GM21447 (cell line): ENCODE results near the gene MCF2L.

Source experiments
- ATAC-seq: cut with Tn5 transposase; IDR thresholded peaks from one replicate; pipeline ENCODE4 v1.9.1; 2021; ENCODE audit not compliant: unreplicated experiment

MCF2L gene

GRCh38 chr13:113121928-113122471, 153.0 kb downstream of the MCF2L start:
- ATAC-seq = no peak

GRCh38 chr13:113122550-113123225, 153.7 kb downstream of the MCF2L start, which contains the start of gene F10:
F10 (plus strand) TSS chr13:113122799; CDS start chr13:113122856, 57 bp downstream.
- no peak for ATAC-seq

- no peak for ATAC-seq
Observed at GRCh38 chr13:113123226-113124201, 154.5 kb downstream of the MCF2L start.

- ATAC-seq = no peak
Observed at GRCh38 chr13:113124211-113124970, 155.4 kb downstream of the MCF2L start.

- no peak for ATAC-seq
Observed at GRCh38 chr13:113125506-113126264, 156.7 kb downstream of the MCF2L start.

- no peak for ATAC-seq
Observed at GRCh38 chr13:113126265-113127150, 157.5 kb downstream of the MCF2L start.

GRCh38 chr13:113129480-113129879, 160.5 kb downstream of the MCF2L start:
- ATAC-seq = no peak

- ATAC-seq = no peak
Observed at GRCh38 chr13:113129921-113130750, 161.1 kb downstream of the MCF2L start.

GRCh38 chr13:113135281-113135760, 166.3 kb downstream of the MCF2L start:
- ATAC-seq = no peak

GRCh38 chr13:113137691-113138298, 168.8 kb downstream of the MCF2L start:
- ATAC-seq = no peak

- ATAC-seq = no peak
Observed at GRCh38 chr13:113138792-113139551, 170.0 kb downstream of the MCF2L start.

GRCh38 chr13:113139577-113139976, 170.6 kb downstream of the MCF2L start:
- ATAC-seq = no peak

- ATAC-seq = no peak
Observed at GRCh38 chr13:113140677-113141600, 171.9 kb downstream of the MCF2L start.

GRCh38 chr13:113141601-113141970, 172.6 kb downstream of the MCF2L start:
- ATAC-seq = no peak

GRCh38 chr13:113142876-113143275, 173.9 kb downstream of the MCF2L start:
- ATAC-seq = no peak
